WTC11 (cell line): ENCODE results near the gene BNC1. TPM values are rescaled to one million over a fixed set of nuclear protein-coding genes. Genes with fewer than 3 reads are reported as not detected.

Source experiments
- ATAC-seq: fragments of 200-7000 bp; cut with Tn5 transposase; 2 replicates; pipeline ENCODE4 v1.10.0; 2021; ENCODE audit warnings: mild to moderate bottlenecking, moderate library complexity
- CTCF ChIA-PET: fragments of 300-600 bp; sonication (Branson Sonifier 250); formaldehyde crosslinking; loops from one replicate; lab custom pipeline; 2021; ENCODE audit warnings: antibody characterized with exemption; lab: Charles Lee
- POLR2A ChIA-PET: fragments of 350-600 bp; sonication (Branson Sonifier 250); formaldehyde crosslinking; loops from one replicate; lab custom pipeline; 2021; ENCODE audit warnings: antibody characterized with exemption; lab: Charles Lee
- DNase-seq: peaks from one replicate; pipeline ENCODE4 v3.0.0; 2021; ENCODE audit warnings: low spot score
- H3K27ac Mint-ChIP-seq: 2 replicates; pipeline ENCODE4 v1.8.0; 2021; ENCODE audit warnings: mixed read lengths
- H3K27me3 Mint-ChIP-seq: 2 replicates; pipeline ENCODE4 v1.8.0; 2021; ENCODE audit warnings: low read depth, mild to moderate bottlenecking, moderate library complexity, mixed read lengths
- H3K36me3 Mint-ChIP-seq: 2 replicates; pipeline ENCODE4 v1.8.0; 2021; ENCODE audit warnings: mixed read lengths
- H3K4me1 Mint-ChIP-seq: 2 replicates; pipeline ENCODE4 v1.8.0; 2022; ENCODE audit warnings: mixed read lengths
- H3K4me3 Mint-ChIP-seq: 2 replicates; pipeline ENCODE4 v1.8.0; 2021; ENCODE audit warnings: mild to moderate bottlenecking, moderate library complexity, mixed read lengths
- H3K9me3 Mint-ChIP-seq: 2 replicates; pipeline ENCODE4 v1.8.0; 2021; ENCODE audit warnings: mixed read lengths
- ESRRA ChIP-seq: sonication (generic); formaldehyde crosslinking; IDR thresholded peaks from 2 replicates; pipeline ENCODE4 v1.8.1; 2022; ENCODE audit warnings: mild to moderate bottlenecking, missing genetic modification reagents, borderline replicate concordance
- ETV6 ChIP-seq: sonication (generic); formaldehyde crosslinking; IDR thresholded peaks from 2 replicates; pipeline ENCODE4 v1.8.1; 2022; ENCODE audit warnings: mild to moderate bottlenecking, missing genetic modification reagents
- FOXP1 ChIP-seq: sonication (generic); formaldehyde crosslinking; IDR thresholded peaks from 2 replicates; pipeline ENCODE4 v1.8.0; 2022; ENCODE audit warnings: missing genetic modification reagents, mild to moderate bottlenecking, moderate library complexity, borderline replicate concordance
- HMGXB4 ChIP-seq: sonication (generic); formaldehyde crosslinking; IDR thresholded peaks from 2 replicates; pipeline ENCODE4 v1.8.1; 2023; ENCODE audit warnings: mild to moderate bottlenecking, moderate library complexity, missing genetic modification reagents
- NR3C1 ChIP-seq: sonication (generic); formaldehyde crosslinking; conservative IDR thresholded peaks from 2 replicates; pipeline ENCODE4 v1.8.1; 2023; ENCODE audit warnings: low read depth, mild to moderate bottlenecking, missing genetic modification reagents
- TEAD1 ChIP-seq: sonication (generic); formaldehyde crosslinking; IDR thresholded peaks from 2 replicates; pipeline ENCODE4 v1.8.0; 2022; ENCODE audit warnings: mild to moderate bottlenecking, missing genetic modification reagents
- TP53 ChIP-seq: sonication (generic); formaldehyde crosslinking; IDR thresholded peaks from 2 replicates; pipeline ENCODE4 v1.8.1; 2023; ENCODE audit warnings: mild to moderate bottlenecking, missing genetic modification reagents
- ZNF219 ChIP-seq: sonication (generic); formaldehyde crosslinking; IDR thresholded peaks from 2 replicates; pipeline ENCODE4 v1.8.0; 2023; ENCODE audit warnings: missing genetic modification reagents, mild to moderate bottlenecking, borderline replicate concordance
- ZNF232 ChIP-seq: sonication (generic); formaldehyde crosslinking; IDR thresholded peaks from 2 replicates; pipeline ENCODE4 v1.8.0; 2022; ENCODE audit warnings: mild to moderate bottlenecking, missing genetic modification reagents
- ZNF281 ChIP-seq: sonication (generic); formaldehyde crosslinking; IDR thresholded peaks from 2 replicates; pipeline ENCODE4 v1.8.0; 2023; ENCODE audit warnings: mild to moderate bottlenecking, missing genetic modification reagents
- total RNA-seq: library from RNA; stranded (reverse); gene quantifications from 3 replicates; pipeline ENCODE4 v1.2.3, GENCODE V29; 2021
- TF ChIP-seq, protein P1 (sequence below): sonication (generic); formaldehyde crosslinking; IDR thresholded peaks from 2 replicates; pipeline ENCODE4 v1.8.1; 2022; ENCODE audit warnings: missing genetic modification reagents, borderline replicate concordance
- TF ChIP-seq, protein P2 (sequence below): fragments of 250-450 bp; sonication (Bioruptor Pico); IDR thresholded peaks from 2 replicates; pipeline ENCODE4 v1.8.0; 2021; ENCODE audit warnings: mild to moderate bottlenecking
- TF ChIP-seq, protein P3 (sequence below): sonication (generic); formaldehyde crosslinking; IDR thresholded peaks from 2 replicates; pipeline ENCODE4 v1.8.1; 2022; ENCODE audit warnings: mild to moderate bottlenecking, moderate library complexity, missing genetic modification reagents
- TF ChIP-seq, protein P4 (sequence below): sonication (generic); formaldehyde crosslinking; IDR thresholded peaks from 2 replicates; pipeline ENCODE4 v1.8.0; 2022; ENCODE audit warnings: mild to moderate bottlenecking, missing genetic modification reagents

Gene BNC1
- total RNA-seq, 1 experiment from 2014 or later, result 0.11 TPM

- Mint-ChIP-seq H3K36me3 (peaks cover 2% of the 10 kb centered on the region; the same call in 1 of the 2 replicates), H3K27ac (peak within 1 kb of the TSS; percentile 96), H3K4me1 (peaks cover 31% of the 10 kb centered on the region), H3K27me3 (no peaks in the 10 kb centered on the region), H3K9me3 (no peaks in the 10 kb centered on the region), H3K4me3 (peak within 1 kb of the TSS; percentile 95)
- ATAC-seq (peak; percentile 65), DNase-seq (peak; percentile 60)
- TF ChIP-seq, protein P1, sequence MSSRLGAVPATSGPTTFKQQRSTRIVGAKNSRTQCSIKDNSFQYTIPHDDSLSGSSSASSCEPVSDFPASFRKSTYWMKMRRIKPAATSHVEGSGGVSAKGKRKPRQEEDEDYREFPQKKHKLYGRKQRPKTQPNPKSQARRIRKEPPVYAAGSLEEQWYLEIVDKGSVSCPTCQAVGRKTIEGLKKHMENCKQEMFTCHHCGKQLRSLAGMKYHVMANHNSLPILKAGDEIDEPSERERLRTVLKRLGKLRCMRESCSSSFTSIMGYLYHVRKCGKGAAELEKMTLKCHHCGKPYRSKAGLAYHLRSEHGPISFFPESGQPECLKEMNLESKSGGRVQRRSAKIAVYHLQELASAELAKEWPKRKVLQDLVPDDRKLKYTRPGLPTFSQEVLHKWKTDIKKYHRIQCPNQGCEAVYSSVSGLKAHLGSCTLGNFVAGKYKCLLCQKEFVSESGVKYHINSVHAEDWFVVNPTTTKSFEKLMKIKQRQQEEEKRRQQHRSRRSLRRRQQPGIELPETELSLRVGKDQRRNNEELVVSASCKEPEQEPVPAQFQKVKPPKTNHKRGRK (CRISPR knock-in tag), result no peak
- TF ChIP-seq ESRRA (no peak), ZNF281 (CRISPR knock-in tag) (no peak), HMGXB4 (CRISPR knock-in tag) (peak; percentile 74; the same call in 1 of the 2 replicates), TP53 (CRISPR knock-in tag) (0 out of 2 replicates have a peak, but pooled peaks have one; percentile 8), ZNF232 (CRISPR knock-in tag) (0 out of 2 replicates have a peak, but pooled peaks have one; percentile 21), ZNF219 (CRISPR knock-in tag) (no peak), TEAD1 (CRISPR knock-in tag) (0 out of 2 replicates have a peak, but pooled peaks have one; percentile 28), ETV6 (CRISPR knock-in tag) (peak; percentile 83; the same call in 1 of the 2 replicates), NR3C1 (CRISPR knock-in tag) (no peak), FOXP1 (CRISPR knock-in tag) (no peak)
- TF ChIP-seq, protein P2, sequence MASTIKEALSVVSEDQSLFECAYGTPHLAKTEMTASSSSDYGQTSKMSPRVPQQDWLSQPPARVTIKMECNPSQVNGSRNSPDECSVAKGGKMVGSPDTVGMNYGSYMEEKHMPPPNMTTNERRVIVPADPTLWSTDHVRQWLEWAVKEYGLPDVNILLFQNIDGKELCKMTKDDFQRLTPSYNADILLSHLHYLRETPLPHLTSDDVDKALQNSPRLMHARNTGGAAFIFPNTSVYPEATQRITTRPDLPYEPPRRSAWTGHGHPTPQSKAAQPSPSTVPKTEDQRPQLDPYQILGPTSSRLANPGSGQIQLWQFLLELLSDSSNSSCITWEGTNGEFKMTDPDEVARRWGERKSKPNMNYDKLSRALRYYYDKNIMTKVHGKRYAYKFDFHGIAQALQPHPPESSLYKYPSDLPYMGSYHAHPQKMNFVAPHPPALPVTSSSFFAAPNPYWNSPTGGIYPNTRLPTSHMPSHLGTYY (CRISPR knock-in tag), result no peak
- TF ChIP-seq, protein P3, sequence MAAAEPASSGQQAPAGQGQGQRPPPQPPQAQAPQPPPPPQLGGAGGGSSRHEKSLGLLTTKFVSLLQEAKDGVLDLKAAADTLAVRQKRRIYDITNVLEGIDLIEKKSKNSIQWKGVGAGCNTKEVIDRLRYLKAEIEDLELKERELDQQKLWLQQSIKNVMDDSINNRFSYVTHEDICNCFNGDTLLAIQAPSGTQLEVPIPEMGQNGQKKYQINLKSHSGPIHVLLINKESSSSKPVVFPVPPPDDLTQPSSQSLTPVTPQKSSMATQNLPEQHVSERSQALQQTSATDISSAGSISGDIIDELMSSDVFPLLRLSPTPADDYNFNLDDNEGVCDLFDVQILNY (CRISPR knock-in tag), result no peak
- TF ChIP-seq, protein P4, sequence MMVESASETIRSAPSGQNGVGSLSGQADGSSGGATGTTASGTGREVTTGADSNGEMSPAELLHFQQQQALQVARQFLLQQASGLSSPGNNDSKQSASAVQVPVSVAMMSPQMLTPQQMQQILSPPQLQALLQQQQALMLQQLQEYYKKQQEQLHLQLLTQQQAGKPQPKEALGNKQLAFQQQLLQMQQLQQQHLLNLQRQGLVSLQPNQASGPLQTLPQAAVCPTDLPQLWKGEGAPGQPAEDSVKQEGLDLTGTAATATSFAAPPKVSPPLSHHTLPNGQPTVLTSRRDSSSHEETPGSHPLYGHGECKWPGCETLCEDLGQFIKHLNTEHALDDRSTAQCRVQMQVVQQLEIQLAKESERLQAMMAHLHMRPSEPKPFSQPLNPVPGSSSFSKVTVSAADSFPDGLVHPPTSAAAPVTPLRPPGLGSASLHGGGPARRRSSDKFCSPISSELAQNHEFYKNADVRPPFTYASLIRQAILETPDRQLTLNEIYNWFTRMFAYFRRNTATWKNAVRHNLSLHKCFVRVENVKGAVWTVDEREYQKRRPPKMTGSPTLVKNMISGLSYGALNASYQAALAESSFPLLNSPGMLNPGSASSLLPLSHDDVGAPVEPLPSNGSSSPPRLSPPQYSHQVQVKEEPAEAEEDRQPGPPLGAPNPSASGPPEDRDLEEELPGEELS (CRISPR knock-in tag), result 0 out of 2 replicates have a peak, but pooled peaks have one; percentile 35
- ChIA-PET CTCF (interaction anchor here (0.6 to 2.3 kb wide), 11 partner anchors 11 to 445 kb away, joined by 3 to 14 read pairs (median 3); no protein-coding TSS in a partner anchor), POLR2A (interaction anchor here (0.6 to 1.2 kb wide), 7 partner anchors 41 to 358 kb away, joined by 3 read pairs; no protein-coding TSS in a partner anchor)
These were observed 76.7 kb downstream of the BNC1 start, which contains the start of gene HDGFL3 for GRCh38 chr15:83207660-83208366. Gene HDGFL3, minus strand, starts transcription at chr15:83207823. Its CDS starts 409 bp downstream, at chr15:83207414.
